Lower lobe of right lung (tissue), 2 donors: ENCODE measurements around the gene UGP2. TPM values are rescaled to one million over a fixed set of nuclear protein-coding genes. Genes with fewer than 3 reads are reported as not detected.

Source experiments
- ATAC-seq, 2 donors: fragments of 200-7000 bp; cut with Tn5 transposase; one replicate each; pipeline ENCODE4 v1.9.1; 2020 to 2022; ENCODE audit warnings: mild to moderate bottlenecking in 2 of 2, moderate library complexity in 2 of 2
- DNase-seq: peaks from one replicate; pipeline ENCODE4 v3.0.0-alpha.2; 2020
- H3K27ac ChIP-seq: fragments of 200-600 bp; one replicate; pipeline ENCODE4 v1.8.0; 2022
- H3K27me3 ChIP-seq: fragments of 200-600 bp; one replicate; pipeline ENCODE4 v1.8.0; 2022; ENCODE audit warnings: low read depth
- H3K36me3 ChIP-seq: fragments of 200-600 bp; one replicate; pipeline ENCODE4 v1.8.0; 2022; ENCODE audit warnings: mild to moderate bottlenecking
- H3K4me1 ChIP-seq: fragments of 200-600 bp; one replicate; pipeline ENCODE4 v1.8.0; 2022
- H3K4me3 ChIP-seq: fragments of 200-600 bp; one replicate; pipeline ENCODE4 v1.8.0; 2022; ENCODE audit warnings: mild to moderate bottlenecking
- H3K9me3 ChIP-seq: fragments of 200-600 bp; one replicate; pipeline ENCODE4 v1.8.0; 2022
- intact Hi-C: fragments of 100-400 bp; cut with DNase I; formaldehyde crosslinking; loops from one replicate; pipeline ENCODE4 v1.11.0; 2022
- total RNA-seq: library from RNA; stranded (reverse); fragmentation: NEBNext Ultra II Directional; extraction: Animal tissue kit (Norgen Biotek cat#: 25700); gene quantifications from one replicate; pipeline ENCODE4 v1.2.1, GENCODE V29; 2021
- TF ChIP-seq, protein P1 (sequence below): fragments of 200-600 bp; IDR thresholded peaks from one replicate; pipeline ENCODE4 v1.8.0; 2022; ENCODE audit warnings: antibody characterized with exemption, mild to moderate bottlenecking
- donor health status: DM: no; HTN: yes; CAD: no; lungs with severe emphysema.

Gene UGP2
- total RNA-seq, 1 donor from 2014 or later, result 144 TPM

DNA sequence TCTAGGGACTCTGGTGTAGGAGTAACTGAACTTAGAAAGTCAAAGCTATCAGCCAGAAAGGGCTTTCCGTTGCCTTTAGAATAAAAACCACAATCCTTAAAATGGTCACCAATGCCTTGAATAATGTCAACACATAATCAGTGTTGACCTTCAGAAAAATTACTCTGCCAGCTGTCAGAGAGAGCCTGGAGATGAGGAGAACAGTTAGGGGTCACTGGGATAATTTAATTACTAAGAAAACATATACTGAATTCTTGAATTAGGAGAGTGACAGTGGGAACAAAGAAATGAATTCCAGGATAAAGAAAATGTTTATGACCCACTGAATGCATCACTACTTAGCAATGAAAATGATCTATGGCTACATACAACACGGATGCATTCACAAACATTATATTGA lies 23.4 kb upstream of the UGP2 start:
- ATAC-seq, result no peak
- intact Hi-C loops, result no loop called here
- Histone ChIP-seq H3K4me1 (no peaks in the 10 kb centered on the region), H3K36me3 (no peaks in the 10 kb centered on the region), H3K27ac (no peak overlapping the region), H3K9me3 (no peaks in the 10 kb centered on the region), H3K27me3 (no peaks in the 10 kb centered on the region), H3K4me3 (no peak overlapping the region)
- TF ChIP-seq, protein P1, sequence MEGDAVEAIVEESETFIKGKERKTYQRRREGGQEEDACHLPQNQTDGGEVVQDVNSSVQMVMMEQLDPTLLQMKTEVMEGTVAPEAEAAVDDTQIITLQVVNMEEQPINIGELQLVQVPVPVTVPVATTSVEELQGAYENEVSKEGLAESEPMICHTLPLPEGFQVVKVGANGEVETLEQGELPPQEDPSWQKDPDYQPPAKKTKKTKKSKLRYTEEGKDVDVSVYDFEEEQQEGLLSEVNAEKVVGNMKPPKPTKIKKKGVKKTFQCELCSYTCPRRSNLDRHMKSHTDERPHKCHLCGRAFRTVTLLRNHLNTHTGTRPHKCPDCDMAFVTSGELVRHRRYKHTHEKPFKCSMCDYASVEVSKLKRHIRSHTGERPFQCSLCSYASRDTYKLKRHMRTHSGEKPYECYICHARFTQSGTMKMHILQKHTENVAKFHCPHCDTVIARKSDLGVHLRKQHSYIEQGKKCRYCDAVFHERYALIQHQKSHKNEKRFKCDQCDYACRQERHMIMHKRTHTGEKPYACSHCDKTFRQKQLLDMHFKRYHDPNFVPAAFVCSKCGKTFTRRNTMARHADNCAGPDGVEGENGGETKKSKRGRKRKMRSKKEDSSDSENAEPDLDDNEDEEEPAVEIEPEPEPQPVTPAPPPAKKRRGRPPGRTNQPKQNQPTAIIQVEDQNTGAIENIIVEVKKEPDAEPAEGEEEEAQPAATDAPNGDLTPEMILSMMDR, result no peak
- no peak for DNase-seq

DNA sequence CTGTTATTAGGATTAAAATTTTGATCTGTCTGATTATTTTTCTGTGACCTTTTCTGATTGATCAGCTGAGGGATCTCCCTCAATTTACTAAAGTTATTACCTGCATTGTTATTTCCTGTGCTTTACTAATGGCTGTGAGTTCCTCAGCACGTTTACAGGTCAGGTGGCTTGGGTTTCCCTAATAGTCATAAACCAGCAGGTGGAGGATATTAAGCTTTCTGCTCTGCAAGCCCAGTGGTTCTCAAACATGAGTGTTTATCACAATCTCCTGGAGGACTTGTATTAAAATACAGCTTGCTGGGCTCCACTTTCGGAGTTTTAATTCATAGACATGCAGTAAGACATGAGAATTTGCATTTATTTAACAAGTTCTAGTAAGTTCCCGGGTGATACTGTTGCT lies 22.4 kb upstream of the UGP2 start:
- intact Hi-C loops, result no loop called here
- no peak overlapping the region for H3K4me3 ChIP-seq
- no peaks in the 10 kb centered on the region for H3K27me3 ChIP-seq
- H3K4me1 ChIP-seq, result no peaks in the 10 kb centered on the region
- TF ChIP-seq, protein P1, result no peak
- H3K9me3 ChIP-seq, result no peaks in the 10 kb centered on the region
- no peaks in the 10 kb centered on the region for H3K36me3 ChIP-seq
- ATAC-seq (no peak), DNase-seq (no peak)
- peak overlapping the region; percentile 14 for H3K27ac ChIP-seq

DNA sequence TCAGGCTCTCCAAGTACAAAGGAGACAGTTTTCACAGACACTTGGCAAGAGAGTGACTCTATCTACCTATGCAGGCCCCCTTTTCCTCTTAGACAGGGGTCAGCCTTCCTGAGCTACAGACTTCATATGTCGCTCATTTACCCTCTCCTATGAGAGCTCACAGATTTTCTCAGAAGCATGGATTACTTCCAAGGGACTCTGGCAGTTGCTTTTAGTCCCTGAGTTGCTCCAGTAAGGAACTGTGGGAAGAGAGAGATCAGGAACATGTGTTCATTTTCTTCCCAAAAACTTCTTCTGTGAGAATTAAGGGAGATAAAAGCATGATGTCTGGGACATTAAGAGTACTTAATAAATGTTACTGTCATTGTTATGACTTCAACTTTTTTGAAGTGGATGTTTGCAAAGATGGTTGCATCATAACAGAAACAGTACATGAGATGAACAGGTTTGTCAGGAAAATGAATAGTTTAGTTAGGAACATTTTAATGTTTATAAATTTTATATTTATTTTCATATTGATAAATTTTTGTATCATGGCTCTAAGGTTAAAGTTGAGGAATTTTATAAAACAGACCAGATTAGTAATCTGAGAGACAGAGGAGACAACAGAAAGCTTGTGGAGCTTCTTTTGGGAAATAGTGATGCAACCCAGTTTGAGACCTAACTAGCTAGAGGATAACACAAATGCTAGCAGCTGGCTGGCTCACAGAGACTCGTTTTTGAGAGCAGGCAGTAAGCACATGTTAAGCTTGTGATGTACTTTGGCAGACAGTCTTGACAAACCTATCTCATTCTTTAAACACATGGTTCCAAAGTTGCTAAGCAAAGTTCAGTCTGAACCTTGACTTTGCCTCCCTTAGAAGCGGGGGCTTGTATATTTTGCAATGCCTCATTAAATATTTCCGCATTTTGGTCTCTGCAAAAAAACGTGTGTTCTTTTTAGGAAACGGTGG lies 21.7 kb upstream of the UGP2 start:
- Histone ChIP-seq H3K27ac (peak overlapping the region; percentile 14), H3K4me3 (no peak overlapping the region), H3K36me3 (no peaks in the 10 kb centered on the region), H3K4me1 (no peaks in the 10 kb centered on the region), H3K27me3 (no peaks in the 10 kb centered on the region), H3K9me3 (no peaks in the 10 kb centered on the region)
- intact Hi-C loops, result no loop called here
- no peak for DNase-seq
- peak; percentile 54 to 67 for ATAC-seq
- TF ChIP-seq, protein P1, result no peak

DNA sequence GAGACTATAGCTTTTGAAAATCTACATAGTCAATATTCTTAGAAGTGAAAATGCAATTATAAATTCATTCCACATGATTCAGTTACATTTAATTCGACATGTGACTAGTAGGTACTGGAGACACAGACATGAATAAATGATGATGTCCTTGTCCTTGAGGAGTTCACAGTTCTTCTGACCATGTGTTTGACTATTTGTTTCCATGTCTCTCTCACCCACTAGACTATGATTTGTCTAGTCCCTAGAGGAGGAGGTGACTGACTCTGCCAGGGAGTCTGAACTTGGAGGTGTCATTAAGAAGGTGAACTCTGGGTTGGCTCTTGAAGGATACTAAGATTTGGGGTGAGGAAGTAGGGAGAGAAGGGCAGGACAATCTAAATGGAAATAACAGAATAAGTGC lies 20.7 kb upstream of the UGP2 start:
- no peaks in the 10 kb centered on the region for H3K36me3 ChIP-seq
- ATAC-seq (no peak), DNase-seq (no peak)
- intact Hi-C loops, result no loop called here
- H3K4me3 ChIP-seq, result no peak overlapping the region
- H3K9me3 ChIP-seq, result no peaks in the 10 kb centered on the region
- no peaks in the 10 kb centered on the region for H3K4me1 ChIP-seq
- no peaks in the 10 kb centered on the region for H3K27me3 ChIP-seq
- TF ChIP-seq, protein P1, result no peak
- H3K27ac ChIP-seq, result no peak overlapping the region

DNA sequence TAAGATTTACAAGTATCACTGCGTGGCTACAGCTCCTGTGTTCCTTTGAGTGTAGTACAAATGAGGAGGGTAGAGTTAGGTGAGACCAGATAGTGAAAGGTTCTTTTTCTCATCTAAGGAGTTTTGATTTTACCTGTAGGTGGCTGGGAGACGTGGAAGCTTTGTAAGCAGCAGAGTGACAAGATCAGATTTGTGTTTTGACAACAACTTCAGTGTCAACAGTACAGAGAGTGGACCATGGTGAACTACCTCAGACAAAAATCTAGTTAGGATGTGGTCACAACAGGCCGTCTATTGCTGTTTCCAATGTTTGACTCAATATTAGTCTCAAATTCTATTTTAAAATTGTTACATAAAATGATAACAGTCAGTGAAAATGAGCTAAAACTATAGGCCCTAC lies 20.3 kb upstream of the UGP2 start:
- Histone ChIP-seq H3K27ac (no peak overlapping the region), H3K9me3 (no peaks in the 10 kb centered on the region), H3K4me1 (no peaks in the 10 kb centered on the region), H3K4me3 (no peak overlapping the region), H3K27me3 (no peaks in the 10 kb centered on the region), H3K36me3 (no peaks in the 10 kb centered on the region)
- intact Hi-C loops, result no loop called here
- DNase-seq (no peak), ATAC-seq (no peak)
- TF ChIP-seq, protein P1, result no peak
